Islet precursor cell (in vitro differentiated cells): ENCODE measurements around the gene C1D.
"Not testable (repeated sequence)": the region's sequence is repeated elsewhere in the genome, so short reads cannot be mapped to it uniquely, and the experiment has no call there.

Experiments used
- DNase-seq: peaks from one replicate; pipeline ENCODE4 v3.0.0-alpha.2; 2018

The C1D gene

DNA sequence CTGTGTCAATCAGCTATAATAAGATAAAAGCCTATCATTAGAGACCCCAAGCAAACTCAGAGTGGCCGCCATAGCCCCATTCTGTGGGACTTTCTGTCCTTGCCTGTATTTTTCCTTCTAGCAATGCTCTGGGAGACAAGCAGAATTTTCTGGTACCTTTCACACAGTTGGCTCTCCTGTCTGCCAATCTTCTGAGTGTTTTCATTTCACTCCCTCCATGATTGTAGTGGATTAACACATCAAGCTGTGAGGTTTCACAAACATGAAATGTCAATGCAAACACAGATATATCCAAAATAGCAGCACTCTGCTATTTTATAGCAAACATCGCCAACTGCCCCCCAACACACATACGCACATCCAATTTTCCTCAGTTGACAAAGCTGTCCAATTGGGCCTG lies 64.9 kb downstream of the C1D start:
- no peak for DNase-seq

DNA sequence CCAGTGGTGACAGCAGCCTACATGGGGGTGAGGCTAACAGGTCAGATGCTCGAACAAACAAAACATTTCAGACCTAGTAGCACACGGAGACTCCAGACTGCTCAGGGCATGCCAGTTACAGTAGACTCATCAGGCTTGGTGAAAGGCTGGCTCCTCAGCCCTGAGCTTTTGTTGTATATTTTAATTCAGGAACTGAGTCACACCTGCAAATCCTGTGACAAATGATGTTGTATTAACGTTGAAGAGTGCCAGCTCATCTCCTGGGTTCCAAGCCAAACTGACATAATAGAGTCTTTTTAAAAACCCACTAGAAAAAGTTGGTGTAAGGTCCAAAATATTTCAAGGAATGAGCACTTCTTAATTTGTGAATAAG lies 65.3 kb downstream of the C1D start:
- DNase-seq, result no peak

GRCh38 chr2:67996772-67997527 lies 65.9 kb downstream of the C1D start:
- DNase-seq, result no peak

DNA sequence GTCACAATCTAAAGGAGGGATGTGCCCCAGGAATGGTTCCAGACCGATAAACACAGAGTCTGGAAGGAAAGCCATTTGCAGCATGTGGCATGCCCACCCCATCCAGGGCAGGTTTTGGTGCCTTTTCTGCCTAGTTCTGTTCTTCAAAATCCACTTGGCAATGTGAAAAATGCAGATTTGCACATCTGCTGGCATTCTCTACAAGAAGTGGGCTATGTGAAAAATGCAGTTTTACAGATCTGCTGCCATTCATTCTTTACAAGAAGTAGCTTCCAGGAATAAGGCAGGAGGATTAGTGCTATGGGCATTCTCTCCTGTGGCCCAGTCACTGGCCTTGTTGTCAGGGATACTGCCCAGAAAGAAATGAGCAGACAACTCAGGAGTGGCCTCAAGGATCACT lies 68.1 kb downstream of the C1D start:
- DNase-seq, result no peak

DNA sequence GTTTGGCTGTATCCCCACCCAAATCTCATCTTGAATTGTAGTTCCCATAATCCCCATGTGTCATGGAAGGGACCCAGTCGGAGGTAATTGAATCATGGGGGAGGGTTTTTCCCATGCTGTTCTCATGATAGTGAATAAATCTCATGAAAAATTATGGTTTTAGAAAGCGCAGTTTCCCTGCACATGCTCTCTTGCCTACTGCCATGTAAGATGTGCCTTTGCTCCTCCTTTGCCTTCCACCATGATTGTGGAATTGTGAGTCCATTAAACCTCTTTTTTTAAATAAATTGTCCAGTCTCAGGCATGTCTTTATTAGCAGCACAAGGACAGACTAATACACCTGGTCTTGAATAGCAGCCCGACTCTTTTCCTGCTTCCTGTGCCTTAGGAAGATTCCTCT lies 68.7 kb downstream of the C1D start:
- not testable (repeated sequence) for DNase-seq

DNA sequence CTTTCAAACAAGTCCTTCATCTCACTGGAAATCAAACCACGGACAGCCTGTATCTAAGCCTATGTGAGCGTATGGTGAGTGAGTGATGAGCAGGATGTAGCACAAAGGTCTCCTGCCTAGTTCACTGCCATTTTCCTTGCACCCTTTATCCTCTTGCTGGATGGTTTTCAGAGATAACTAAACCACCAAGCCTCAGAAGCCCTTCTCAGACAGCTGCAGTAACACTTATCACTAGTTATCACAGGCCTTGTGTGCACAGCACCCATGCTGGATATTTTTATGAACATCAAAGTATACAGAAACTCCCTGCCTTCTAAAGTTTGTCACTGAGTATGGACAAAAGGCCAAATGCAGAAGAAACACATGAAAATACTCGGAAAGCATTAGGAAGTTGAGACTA lies 69.5 kb downstream of the C1D start:
- DNase-seq, result no peak

DNA sequence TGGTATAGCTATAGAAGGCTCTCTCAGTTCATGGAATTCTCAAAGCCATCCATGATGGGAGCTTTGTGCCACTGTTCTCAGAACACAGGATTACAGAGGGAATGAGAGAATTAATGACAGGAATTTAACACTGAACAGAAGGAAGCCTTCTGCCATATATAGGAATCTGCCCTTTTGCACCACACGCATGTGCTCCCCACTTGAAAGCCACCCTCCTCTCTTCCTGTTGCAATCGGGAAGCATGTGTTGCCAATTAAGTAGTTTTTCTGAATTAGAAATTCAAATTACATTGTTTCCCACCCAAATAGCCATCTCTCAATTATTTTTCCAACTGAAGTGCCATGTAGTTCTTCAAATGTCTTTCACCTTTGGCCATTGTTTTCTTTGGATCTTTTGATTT lies 71.3 kb downstream of the C1D start:
- DNase-seq, result no peak
